GM19043 (cell line): ENCODE measurements around the gene OTOP3.
"Not testable (repeated sequence)": the region's sequence is repeated elsewhere in the genome, so short reads cannot be mapped to it uniquely, and the experiment has no call there.

ENCODE experiments used
- ATAC-seq: cut with Tn5 transposase; IDR thresholded peaks from one replicate; pipeline ENCODE4 v1.9.1; 2021; ENCODE audit warnings: low read depth; ENCODE audit not compliant: unreplicated experiment

OTOP3 gene

DNA sequence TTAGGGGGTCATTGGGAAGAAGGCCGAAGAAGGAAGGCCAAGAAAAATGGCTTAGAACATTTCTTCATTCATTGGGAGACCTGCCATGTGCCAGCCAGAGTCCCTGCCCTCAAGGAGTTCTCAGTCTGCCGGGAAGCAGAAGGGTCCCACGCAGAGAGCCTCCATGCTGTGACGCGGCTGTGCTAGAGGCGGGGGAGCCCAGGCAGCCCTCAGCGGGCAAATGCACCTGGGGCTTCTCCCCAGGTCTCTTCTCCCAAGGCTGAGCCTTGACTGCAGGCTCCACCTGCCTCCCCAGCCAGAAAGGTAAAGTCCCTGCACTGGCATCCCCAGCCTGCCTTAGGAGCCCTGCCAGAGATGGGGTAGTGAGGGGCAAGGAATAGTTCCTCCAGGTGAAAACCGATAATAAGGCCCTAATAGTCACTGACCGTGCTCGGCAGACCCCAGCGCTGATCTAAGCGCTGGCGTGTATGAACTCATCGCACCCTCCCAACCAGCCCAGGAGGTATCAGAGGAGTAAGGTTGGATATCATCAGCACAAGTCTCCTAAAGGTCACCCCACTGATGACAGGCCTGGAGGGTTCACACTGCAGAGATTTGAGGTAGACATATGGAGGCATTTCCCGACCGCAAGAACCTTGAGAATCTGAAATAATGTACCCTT is 45.8 kb downstream of the OTOP3 start:
- no peak for ATAC-seq

DNA sequence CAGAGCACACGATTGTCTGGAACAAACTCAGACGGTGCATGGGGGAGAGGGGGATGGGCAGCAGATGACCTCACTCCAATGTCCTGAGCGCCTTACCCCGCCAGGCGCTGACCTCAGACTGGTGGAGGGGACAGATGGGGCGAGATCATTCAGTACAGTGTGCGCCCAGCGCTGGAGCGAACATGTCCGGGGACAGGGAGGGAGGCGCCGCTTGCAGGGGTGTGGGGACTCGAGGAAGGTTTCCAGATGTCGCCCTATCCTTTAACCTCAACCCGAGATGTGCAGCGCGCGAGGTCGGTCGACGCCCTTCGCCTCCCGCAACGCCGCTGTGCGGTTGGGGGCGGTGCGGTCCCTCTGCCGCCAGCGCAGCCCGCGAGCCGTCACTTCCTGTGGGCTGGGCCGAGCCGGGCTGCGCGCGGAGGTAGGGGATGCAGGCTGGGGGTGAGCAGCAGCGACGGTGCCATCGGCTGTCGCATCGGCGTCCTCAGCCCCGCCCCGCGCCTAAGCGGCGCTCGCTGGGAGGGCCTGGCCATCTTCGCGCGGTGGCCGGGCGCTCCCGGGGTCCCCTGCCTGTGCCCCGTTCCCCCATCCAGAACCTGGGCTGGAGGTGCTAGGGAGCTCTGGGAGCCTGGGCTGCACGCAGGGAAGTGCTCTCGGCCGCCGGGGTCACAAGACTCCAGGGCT is 46.4 kb downstream of the OTOP3 start:
- ATAC-seq: no peak

GRCh38 chr17:74982663-74983313 is 47.1 kb downstream of the OTOP3 start:
- ATAC-seq: not testable (repeated sequence)

DNA sequence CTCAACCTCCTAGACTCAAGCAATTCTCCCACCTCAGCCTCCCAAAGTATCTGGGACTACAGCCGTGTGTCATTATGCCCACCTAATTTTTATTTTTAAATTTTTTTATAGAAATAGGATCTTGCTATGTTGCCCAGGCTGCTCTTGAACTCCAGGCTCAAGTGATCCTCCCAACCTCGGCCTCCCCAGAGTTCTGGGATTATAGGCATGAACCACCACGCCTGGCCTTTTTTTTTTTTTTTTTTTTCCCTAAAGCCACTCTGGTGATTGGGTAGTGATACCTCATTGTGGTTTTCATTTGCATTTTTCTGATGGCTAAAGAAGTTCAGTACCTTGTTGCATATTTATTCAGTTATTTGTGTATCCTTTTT is 50.5 kb downstream of the OTOP3 start:
- ATAC-seq: no peak

DNA sequence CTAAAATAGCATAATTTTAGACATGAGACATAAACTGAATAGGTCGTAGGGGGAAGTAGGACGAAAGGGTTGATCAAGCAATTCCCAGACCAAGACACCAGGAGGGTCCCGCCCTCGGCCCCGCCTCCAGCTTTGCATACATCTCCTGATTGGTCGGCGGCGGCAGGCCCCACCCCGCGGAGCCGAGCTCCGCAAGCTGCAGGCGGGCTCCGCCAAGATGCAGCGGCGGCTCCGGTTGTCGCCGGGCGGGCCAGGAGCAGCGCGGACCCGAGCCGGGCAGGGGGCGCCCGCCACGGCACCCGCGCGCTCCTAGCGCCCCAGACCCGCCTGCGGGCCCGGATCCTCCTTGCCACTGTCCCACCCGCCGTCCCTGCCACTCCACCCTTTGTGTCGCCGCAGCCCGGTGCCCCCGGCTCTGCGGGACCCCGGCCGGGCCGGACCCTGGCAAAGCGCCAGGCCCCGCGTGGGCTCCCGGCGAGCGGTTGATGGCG is 51.8 kb downstream of the OTOP3 start, which contains the start of gene CDR2L:
Gene CDR2L (plus strand): TSS at position 215 of the 491 bp plus-strand sequence. CDS start 412 bp downstream, outside the sequence.
- ATAC-seq: peak; percentile 95

GRCh38 chr17:74987909-74988711 is 52.4 kb downstream of the OTOP3 start:
- ATAC-seq: no peak

- no peak for ATAC-seq
Observed at GRCh38 chr17:74990581-74991105, 54.9 kb downstream of the OTOP3 start.

DNA sequence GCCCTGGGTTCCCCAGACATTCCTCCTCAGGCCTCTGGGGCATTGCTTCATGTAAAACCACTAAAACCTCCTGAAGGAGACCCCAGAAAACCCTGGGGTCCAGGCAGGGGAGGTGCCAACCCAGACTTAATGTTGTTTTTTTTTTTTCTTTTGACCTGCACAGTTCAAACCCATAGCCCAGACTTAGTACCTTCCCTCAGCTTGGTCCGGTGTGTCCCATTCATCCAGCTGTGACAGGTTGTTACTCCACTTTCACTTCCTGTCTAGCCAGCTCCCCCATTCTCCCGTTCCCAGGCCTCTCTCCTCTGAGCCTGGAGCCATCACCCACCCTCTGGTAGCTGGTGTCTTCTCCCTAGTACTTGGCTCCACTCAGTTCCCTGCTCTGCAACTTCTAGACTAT is 56.5 kb downstream of the OTOP3 start:
- ATAC-seq: no peak

DNA sequence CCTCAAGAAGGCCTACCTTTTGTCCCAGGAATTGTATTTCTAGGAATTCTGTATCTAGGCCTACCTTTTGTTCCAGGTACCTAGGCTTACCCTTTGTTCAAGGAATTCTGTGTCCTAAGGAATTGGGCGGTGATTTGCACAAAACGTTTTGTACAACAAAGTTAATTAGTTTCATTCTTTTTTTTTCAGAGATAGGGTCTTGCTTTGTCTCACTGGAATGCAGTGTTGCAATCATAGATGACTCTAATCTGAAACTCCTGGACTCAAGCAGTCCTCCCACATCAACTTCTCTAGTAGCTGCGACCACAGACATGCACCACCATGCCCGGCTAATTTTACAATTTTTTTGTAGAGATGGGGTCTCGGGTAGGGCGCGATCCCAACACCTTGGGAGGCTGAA is 58.7 kb downstream of the OTOP3 start:
- ATAC-seq: no peak

DNA sequence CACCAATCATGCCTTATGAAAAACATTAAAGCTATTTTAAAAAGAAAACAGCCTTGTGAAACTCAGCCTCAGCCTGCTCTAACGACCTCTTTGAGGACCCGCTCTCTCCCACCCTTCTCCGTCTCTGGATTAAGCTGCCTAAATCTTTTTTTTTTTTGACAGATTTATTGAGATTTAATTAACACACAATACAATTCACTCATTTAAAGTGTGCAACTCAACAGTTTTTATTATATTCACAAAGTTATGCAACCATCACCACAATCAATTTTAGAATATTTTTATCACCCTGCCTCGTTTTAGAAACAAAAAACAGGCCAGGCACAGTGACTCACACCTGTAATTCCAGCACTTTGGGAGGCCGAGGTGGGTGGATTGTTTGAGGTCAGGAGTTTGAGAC is 60.1 kb downstream of the OTOP3 start:
- ATAC-seq: no peak

- no peak for ATAC-seq
Observed at GRCh38 chr17:74998783-74999182, 63.1 kb downstream of the OTOP3 start.

- ATAC-seq: no peak
Observed at GRCh38 chr17:74999523-74999922, 63.8 kb downstream of the OTOP3 start.
